Measurements from ENCODE around the gene DDX47.
A peak's percentile ranks its signal among the peaks of the same experiment; 100 is the strongest.
"Not testable (repeated sequence)": the region's sequence is repeated elsewhere in the genome, so short reads cannot be mapped to it uniquely, and the experiment has no call there.

Gene DDX47

DNA sequence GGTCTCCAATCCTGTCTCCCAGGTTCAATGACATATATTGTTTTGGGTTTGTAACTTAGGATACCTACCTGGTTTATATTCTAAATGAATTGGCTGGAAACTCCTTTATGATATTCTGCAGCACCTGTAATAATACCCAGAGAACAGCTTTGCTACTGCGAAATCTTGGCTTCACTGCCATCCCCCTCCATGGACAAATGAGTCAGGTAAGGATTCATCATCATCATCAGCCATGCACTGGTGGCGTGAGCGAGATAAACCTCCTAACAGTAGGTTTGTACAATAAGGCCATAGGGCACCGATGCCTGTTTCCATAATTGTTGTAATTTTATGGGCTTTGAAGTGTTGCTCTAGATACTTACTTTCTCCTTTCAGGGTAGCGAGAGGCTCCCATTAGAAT, 10.7 kb downstream of the DDX47 start:
- no peak for DNase-seq

DNA sequence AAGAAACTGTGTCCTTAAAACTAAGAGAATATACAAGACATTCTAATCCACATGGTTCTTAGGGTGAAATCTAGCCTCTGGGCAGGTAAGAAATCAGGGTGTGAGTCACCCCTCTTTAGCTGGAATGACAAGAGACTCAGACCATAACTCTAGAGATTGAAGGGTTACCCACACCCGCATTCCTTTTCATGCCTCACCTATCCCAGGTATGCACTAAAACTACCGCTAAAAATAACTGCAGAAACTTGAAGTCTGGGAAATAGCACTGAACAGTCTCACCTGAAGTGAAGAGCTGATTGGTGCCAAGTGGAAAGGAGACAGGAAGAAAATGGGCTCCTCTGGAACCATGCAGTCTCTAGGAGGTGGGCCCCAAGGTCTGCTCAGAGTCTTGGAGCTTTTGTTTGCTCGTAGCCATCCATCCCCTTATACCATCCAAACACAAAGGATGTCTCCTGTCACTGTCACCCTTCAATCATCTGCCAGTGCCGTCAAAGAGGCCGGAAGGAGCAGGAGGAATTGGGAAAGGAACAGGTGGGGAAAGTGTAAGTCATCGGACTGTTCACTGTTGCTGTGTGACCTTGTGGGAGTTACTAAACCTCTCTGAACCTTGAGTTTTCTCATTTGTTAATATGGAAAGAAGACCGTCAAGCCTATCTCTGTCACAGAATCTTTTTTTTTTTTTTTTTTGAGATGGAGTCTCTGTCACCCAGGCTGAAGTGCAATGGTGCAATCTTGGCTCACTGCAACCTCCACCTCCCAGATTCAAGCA, 22.4 kb downstream of the DDX47 start:
- no peak for DNase-seq

- no peak for DNase-seq
Observed at GRCh38 chr12:12836571-12836970, 23.4 kb downstream of the DDX47 start.

- peak; percentile 76 for DNase-seq
Observed at GRCh38 chr12:12837025-12837812, 24.1 kb downstream of the DDX47 start.

GRCh38 chr12:12837813-12838153, 24.6 kb downstream of the DDX47 start:
- no peak for DNase-seq

DNA sequence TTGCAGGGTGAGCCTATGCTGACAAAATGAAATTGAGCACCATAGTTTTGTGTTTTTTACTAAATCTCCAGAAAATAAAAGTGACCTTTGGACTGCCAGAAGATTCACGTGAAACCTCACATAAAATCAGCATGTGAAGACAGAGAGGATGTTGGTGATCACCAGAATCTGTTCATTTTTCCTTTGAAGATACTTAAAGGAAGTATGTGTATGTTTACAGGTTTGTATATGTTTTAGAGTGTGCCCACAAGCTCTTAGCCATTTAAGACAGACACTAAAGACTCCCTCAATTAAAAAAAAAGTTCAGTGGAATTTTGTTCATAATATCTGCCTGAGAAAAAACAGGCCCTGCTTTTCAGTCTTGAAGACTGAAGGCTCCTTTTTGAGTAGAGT, 25.9 kb downstream of the DDX47 start:
- DNase-seq = no peak

DNA sequence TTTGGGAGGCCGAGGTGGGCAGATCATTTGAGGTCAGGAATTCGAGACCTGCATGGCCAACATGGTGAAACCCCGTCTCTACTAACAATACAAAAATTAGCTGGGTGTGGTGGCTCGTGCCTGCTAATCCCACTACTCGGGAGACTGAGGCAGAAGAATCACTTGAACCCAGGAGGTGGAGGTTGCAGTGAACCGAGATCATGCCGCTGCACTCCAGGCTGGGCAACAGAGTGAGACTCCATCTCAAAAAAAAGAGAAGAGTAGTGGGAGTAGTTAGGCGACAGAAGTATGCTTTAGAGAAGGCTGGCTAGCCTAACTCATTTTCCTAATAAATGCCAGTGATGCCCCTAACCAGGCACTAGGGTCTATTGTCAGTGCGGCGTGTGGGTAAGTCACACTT, 26.3 kb downstream of the DDX47 start:
- DNase-seq = not testable (repeated sequence)

- DNase-seq = no peak
Observed at GRCh38 chr12:12839873-12840579, 26.9 kb downstream of the DDX47 start.

GRCh38 chr12:12840580-12840899, 27.4 kb downstream of the DDX47 start:
- no peak for DNase-seq

DNA sequence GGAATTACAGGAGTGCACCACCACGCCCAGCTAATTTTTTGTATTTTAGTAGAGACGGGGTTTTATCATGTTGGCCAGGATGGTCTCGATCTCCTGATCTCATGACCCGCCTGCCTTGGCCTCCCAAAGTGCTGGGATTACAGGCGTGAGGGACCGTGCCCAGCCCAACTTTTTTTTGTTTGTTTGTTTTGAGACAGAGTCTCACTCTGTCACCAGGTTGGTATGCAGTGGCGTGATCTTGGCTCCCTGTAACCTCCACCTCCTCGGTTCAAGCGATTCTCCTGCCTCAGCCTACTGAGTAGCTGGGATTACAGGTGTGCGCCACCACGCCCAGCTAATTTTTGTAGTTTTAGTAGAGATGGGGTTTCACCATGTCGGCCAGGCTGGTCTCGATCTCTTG, 28.3 kb downstream of the DDX47 start:
- not testable (repeated sequence) for DNase-seq

DNA sequence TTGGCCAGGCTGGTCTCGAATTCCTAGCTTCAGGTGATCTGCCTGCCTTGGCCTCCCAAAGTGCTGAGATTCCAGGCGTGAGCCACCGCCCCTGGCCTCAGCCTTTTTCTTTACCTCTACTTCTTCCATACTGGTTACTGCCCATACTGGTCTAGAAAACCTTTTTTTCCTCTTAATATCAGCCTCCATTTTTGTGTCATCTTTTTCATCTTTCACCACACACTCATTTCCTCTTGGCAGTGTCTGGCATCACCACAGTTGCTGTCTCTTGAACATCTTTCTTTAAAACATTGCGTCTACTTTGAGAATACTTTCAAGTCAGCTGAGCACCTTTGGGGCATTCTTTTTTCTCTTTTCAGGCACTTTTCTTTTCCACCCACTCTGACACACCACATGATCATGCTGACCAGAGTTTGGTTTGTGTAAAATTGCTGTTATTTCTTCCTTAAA, 32.7 kb downstream of the DDX47 start:
- DNase-seq = no peak

- not testable (repeated sequence) for DNase-seq
Observed at GRCh38 chr12:12846780-12847179, 33.6 kb downstream of the DDX47 start.

GRCh38 chr12:12853435-12853834, 40.3 kb downstream of the DDX47 start:
- DNase-seq = no peak

- DNase-seq = no peak
Observed at GRCh38 chr12:12859690-12860089, 46.5 kb downstream of the DDX47 start.

- DNase-seq = no peak
Observed at GRCh38 chr12:12864243-12864642, 51.1 kb downstream of the DDX47 start.

- DNase-seq = no peak
Observed at GRCh38 chr12:12868477-12869235, 55.5 kb downstream of the DDX47 start.

GRCh38 chr12:12870465-12870864, 57.3 kb downstream of the DDX47 start:
- DNase-seq = no peak

- no peak for DNase-seq
Observed at GRCh38 chr12:12871587-12872138, 58.5 kb downstream of the DDX47 start.

DNA sequence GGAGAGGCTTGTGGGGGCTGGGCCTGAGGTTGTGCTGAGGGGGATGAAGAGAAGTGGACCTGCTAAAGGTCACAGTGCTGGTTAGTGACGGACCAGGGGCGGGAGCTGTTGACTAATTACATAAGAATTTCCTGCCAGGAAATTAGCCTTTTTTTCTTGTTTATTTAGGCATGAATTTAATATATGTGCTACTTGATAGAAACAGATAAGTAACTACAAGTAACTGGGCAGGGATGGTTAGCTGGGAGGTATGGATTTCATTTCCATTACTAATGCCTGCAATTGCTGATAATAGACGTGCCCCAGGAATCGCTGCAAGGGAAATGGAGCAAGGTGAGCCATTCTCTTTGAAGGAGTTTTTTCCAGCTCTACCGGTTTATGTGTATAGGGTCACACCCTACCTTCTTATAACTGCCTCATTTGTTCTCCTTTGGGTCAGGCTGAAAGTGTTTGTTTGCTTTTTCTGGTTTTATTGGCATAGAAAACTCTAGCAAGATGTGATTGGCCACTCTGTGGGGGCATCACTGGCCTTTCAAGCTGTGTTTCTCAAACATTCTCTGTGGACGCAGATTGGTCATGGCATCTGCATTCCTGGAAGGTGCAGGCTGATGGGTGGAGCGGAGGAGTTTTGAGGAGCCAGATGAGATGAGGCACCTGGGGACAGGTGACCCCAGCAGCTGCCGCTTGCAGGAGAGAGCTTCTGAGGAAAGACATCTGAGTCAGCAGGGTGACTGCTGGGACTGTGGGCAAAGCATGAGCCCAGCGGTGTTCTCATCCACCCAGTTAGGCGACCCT, 59.2 kb downstream of the DDX47 start:
- DNase-seq = no peak

- DNase-seq = no peak
Observed at GRCh38 chr12:12872934-12873275, 59.8 kb downstream of the DDX47 start.

DNA sequence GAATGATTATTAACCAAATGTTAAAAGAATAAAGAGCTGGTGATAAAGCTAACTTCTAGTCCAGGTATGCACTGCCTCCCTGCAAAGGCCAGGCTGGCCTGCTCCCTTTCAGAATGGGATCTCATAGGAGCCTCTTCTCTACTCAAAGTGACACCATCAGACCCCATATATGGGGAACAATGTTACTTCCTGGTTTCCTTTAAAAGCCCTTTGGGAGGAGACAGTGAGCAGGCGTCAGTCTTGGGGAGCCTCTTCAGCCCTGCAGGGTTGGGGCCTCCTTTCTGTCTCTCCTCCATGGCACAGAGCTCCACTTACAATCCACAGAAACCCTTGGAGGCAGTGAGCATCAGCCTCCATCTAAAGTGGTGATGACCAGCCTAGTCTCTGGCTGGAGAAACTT, 60.9 kb downstream of the DDX47 start:
- no peak for DNase-seq

DNA sequence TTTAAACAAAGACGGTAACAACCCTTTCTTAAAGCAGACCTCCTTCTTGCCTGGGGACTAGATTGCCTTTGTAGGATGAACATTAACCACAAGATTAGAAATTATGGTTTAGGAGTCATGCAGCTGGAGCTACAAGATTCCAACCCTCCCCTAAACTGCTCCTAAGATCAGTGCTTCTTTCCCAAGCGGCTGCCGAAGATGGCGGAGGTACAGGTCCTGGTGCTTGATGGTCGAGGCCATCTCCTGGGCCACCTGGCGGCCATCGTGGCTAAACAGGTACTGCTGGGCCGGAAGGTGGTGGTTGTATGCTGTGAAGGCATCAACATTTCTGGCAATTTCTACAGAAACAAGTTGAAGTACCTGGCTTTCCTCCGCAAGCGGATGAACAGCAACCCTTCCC, 62.2 kb downstream of the DDX47 start:
- DNase-seq = not testable (repeated sequence)
